ENCODE results near the gene MELTF. TPM values are rescaled to one million over a fixed set of nuclear protein-coding genes. Genes with fewer than 3 reads are reported as not detected.

The MELTF gene
- total RNA-seq, 1 donor from 2014 or later, result 21.6 TPM

DNA sequence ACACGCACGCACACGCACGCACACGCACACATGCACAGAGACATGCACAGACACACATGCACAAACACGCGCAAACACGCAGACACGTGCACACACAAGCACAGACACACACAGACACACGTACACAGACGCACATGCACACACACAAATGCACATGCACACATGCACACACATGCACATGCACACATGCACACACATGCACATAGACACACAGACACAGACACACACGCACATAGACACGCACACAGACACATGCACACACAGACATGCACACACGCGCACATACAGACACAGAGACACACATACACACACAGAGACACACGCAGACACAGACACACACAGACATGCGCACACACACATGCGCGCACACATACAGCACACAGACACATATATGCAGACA lies 34.6 kb downstream of the MELTF start:
- H3K36me3 ChIP-seq, result no peaks in the 10 kb centered on the region
- no peak for DNase-seq (ENCODE audit: low spot score in 2 of 2)
- no peaks in the 10 kb centered on the region for H3K9me3 ChIP-seq
- H3K4me1 ChIP-seq, result no peaks in the 10 kb centered on the region
- no peak overlapping the region for H3K4me3 ChIP-seq
- no peaks in the 10 kb centered on the region for H3K27me3 ChIP-seq
- TF ChIP-seq, protein P1, sequence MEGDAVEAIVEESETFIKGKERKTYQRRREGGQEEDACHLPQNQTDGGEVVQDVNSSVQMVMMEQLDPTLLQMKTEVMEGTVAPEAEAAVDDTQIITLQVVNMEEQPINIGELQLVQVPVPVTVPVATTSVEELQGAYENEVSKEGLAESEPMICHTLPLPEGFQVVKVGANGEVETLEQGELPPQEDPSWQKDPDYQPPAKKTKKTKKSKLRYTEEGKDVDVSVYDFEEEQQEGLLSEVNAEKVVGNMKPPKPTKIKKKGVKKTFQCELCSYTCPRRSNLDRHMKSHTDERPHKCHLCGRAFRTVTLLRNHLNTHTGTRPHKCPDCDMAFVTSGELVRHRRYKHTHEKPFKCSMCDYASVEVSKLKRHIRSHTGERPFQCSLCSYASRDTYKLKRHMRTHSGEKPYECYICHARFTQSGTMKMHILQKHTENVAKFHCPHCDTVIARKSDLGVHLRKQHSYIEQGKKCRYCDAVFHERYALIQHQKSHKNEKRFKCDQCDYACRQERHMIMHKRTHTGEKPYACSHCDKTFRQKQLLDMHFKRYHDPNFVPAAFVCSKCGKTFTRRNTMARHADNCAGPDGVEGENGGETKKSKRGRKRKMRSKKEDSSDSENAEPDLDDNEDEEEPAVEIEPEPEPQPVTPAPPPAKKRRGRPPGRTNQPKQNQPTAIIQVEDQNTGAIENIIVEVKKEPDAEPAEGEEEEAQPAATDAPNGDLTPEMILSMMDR (IDR thresholded peaks at IDR 0.05), result no peak
- intact Hi-C loops (cut with DNase I), result no loop called here
- no peak overlapping the region for H3K27ac ChIP-seq

DNA sequence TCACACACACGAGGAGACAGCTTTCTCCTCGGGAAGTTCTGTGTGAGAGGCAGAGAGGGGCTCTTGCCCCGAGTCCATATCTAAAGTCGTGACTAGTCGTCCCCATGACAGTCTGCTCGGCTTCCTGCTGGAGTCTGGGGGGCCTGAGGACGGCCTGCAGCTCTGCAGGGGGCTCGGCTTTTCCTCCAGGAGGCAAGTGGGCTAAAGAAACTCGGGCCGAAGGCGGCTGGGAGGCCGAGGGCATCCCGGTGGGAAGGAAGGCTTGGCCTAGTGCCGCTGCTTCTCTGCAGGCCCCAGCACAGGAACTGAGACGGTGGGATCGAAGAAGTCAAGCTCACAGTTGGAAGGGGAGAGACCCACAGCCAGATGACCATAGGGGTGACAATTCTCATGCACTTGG lies 35.6 kb downstream of the MELTF start:
- intact Hi-C loops (cut with DNase I), result no loop called here
- Histone ChIP-seq H3K36me3 (no peaks in the 10 kb centered on the region), H3K27me3 (no peaks in the 10 kb centered on the region), H3K9me3 (no peaks in the 10 kb centered on the region), H3K4me1 (no peaks in the 10 kb centered on the region), H3K27ac (no peak overlapping the region), H3K4me3 (no peak overlapping the region)
- TF ChIP-seq, protein P1 (IDR thresholded peaks at IDR 0.05), result no peak
- DNase-seq (ENCODE audit: low spot score in 2 of 2), result no peak

DNA sequence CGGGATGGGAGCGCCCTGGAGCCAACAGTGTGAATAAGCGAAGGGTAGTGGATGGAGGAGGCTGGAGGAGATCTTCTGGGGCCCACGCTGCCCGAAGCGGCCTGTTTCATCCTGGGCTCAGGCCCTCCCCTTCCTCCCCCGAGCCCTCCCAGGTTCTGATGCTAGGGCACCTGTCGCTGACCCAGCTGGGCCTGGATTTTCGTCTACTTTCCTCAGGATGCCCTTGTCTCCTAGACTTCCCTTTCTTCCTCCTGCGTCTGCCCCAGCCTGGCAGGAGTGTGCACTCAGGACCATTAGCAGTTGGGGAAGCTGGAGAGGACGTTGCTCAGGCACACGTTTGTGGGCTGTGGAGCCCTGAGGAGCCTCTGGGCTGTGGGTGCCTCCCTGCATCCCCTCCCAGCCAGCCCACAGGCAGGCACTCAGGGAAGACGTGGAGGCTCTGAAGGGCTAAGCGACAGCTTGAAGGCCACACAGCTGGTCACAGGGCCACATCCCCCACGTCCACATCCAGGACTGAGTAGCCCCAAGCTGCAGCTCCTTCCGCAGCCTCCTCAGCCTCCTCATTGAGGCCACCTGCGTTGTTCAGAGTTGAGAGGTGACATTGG lies 37.1 kb downstream of the MELTF start:
- DNase-seq (ENCODE audit: low spot score in 2 of 2), result no peak
- no peaks in the 10 kb centered on the region for H3K36me3 ChIP-seq
- H3K4me1 ChIP-seq, result no peaks in the 10 kb centered on the region
- H3K4me3 ChIP-seq, result no peak overlapping the region
- no peak overlapping the region for H3K27ac ChIP-seq
- TF ChIP-seq, protein P1 (IDR thresholded peaks at IDR 0.05), result no peak
- H3K9me3 ChIP-seq, result no peaks in the 10 kb centered on the region
- intact Hi-C loops (cut with DNase I), result no loop called here
- no peaks in the 10 kb centered on the region for H3K27me3 ChIP-seq

DNA sequence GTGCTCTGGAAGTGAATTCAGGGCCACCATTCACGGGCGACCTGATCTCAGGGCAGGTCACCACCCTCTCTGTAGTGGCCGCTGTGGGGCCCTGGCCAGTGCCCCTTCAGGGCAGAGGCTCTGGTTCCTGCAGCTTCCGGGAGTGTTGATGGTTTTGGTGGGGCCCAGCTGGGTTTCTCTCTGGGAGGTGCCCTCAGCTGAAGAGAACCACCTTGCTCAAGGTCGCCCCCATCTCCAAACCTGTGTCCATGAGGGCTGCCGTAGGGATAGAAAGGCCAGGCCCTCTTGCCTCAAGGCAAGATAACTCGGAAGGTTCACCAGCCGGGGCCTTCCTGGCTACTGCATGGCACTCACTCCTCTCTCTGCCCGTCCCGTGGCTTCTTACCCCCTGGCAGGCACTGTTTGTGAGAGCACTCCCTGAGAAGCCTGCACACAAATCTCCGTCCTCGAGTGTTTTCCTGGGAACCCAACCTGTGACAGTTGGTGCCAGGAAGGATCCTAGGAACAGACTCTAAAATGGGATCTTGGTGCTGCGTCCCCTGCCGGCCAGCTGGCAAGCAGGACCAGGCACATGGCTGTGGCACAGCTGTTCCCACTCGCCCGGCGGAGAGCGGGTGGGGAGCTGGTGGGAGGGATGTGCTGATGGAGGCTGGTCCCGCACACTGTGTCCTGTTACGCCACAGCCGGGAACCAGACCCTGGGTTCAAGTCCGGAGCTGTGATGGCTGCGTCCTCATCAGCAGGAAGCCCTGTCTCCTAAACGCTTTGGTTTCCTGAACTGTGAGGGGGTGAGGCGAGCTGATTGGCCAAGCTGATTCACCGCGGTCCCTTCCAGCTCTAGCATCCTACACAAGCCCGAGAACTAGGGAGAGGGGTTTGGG lies 37.8 kb downstream of the MELTF start:
- no peaks in the 10 kb centered on the region for H3K36me3 ChIP-seq
- no peak overlapping the region for H3K4me3 ChIP-seq
- TF ChIP-seq, protein P1 (IDR thresholded peaks at IDR 0.05), result no peak
- no peaks in the 10 kb centered on the region for H3K9me3 ChIP-seq
- no peak for DNase-seq (ENCODE audit: low spot score in 2 of 2)
- no peaks in the 10 kb centered on the region for H3K27me3 ChIP-seq
- no peak overlapping the region for H3K27ac ChIP-seq
- intact Hi-C loops (cut with DNase I), result no loop called here
- no peaks in the 10 kb centered on the region for H3K4me1 ChIP-seq

DNA sequence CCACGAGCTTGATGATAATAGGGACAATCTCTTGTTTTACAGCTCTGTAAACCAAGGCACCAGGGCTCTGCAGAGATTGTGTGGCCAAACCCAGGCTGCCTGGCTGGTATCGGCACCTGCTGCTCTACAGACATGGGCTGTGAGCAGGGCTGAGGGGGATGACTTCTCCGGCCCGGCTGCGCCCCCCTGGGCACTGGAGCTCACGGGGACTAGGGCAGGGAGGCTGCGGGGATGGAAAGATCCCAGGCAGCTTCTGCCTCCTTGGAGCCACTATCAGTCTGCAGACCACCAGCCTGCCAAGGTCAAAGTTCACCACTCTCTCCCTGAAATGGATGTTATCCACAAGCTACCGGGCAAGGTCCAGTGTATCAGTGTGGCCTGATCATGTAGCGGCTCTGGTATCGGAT lies 39.0 kb downstream of the MELTF start:
- Histone ChIP-seq H3K27ac (no peak overlapping the region), H3K36me3 (no peaks in the 10 kb centered on the region), H3K9me3 (no peaks in the 10 kb centered on the region), H3K4me3 (no peak overlapping the region), H3K27me3 (no peaks in the 10 kb centered on the region), H3K4me1 (no peaks in the 10 kb centered on the region)
- intact Hi-C loops (cut with DNase I), result no loop called here
- DNase-seq (ENCODE audit: low spot score in 2 of 2), result no peak
- TF ChIP-seq, protein P1 (IDR thresholded peaks at IDR 0.05), result no peak

All from ascending aorta (tissue), 2 donors.